HL-60 (cell line): ENCODE data around the gene RERE.

ENCODE experiments used
- DNase-seq, 2 experiments: peaks; one replicate each; pipeline ENCODE4 v3.0.0-alpha.2; 2010 to 2020; ENCODE audit warnings: low read depth in 1 of 2, low spot score in 1 of 2
- H3K27ac ChIP-seq: fragments of 250-450 bp; sonication (Bioruptor Pico); replicated peaks from 2 replicates; pipeline ENCODE4 v1.5.1; 2020; ENCODE audit warnings: mild to moderate bottlenecking, moderate library complexity
- H3K27me3 ChIP-seq: fragments of 250-450 bp; sonication (Bioruptor Pico); 2 replicates; pipeline ENCODE4 v1.5.1; 2021; ENCODE audit warnings: mild to moderate bottlenecking, moderate library complexity; ENCODE audit not compliant: insufficient read depth, poor library complexity, severe bottlenecking
- H3K4me3 ChIP-seq: replicated peaks from 2 replicates; pipeline ENCODE4 v1.5.1; 2011; ENCODE audit warnings: mild to moderate bottlenecking, control low read depth, low read length; ENCODE audit not compliant: insufficient read depth
- GABPA ChIP-seq: IDR thresholded peaks from 2 replicates; pipeline ENCODE4 v1.6.1; 2012; ENCODE audit warnings: low read depth
- POLR2AphosphoS5 ChIP-seq: IDR thresholded peaks from 2 replicates; pipeline ENCODE4 v1.6.1; 2012; ENCODE audit warnings: low read depth
- SPI1 ChIP-seq: IDR thresholded peaks from 2 replicates; pipeline ENCODE4 v1.6.1; 2012; ENCODE audit warnings: low read depth, mild to moderate bottlenecking, borderline replicate concordance
- TF ChIP-seq, protein P1 (sequence below): IDR thresholded peaks from 2 replicates; pipeline ENCODE4 v1.6.1; 2012; ENCODE audit warnings: low read depth; ENCODE audit not compliant: insufficient replicate concordance
- TF ChIP-seq, protein P2 (sequence below): IDR thresholded peaks from one replicate; pipeline ENCODE4 v1.5.1; 2011; ENCODE audit warnings: low read length, control low read depth, inconsistent platforms; ENCODE audit not compliant: insufficient read depth

Gene RERE

DNA sequence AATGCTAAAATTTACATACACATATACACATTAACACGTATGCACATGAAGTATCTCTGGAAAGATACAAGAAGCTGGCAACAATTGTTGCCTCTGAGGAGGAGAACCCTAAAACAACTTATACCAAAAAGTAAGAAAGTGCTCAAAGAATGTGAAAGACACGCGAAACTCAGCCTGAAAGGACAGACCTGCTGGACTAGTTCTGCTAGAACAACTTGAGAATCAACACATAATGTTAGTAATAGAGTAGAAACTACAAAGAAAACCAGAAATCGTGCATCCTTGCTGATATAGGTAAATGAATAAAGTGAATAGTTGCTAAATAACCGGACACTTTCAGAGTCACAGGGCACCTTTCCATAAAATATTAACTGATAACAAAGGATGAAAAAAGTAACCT, 242.5 kb downstream of the RERE start:
- no peak for DNase-seq
- Histone ChIP-seq H3K4me3 (no peak overlapping the region), H3K27ac (no peak overlapping the region), H3K27me3 (no peaks in the 10 kb centered on the region)
- TF ChIP-seq, protein P1, sequence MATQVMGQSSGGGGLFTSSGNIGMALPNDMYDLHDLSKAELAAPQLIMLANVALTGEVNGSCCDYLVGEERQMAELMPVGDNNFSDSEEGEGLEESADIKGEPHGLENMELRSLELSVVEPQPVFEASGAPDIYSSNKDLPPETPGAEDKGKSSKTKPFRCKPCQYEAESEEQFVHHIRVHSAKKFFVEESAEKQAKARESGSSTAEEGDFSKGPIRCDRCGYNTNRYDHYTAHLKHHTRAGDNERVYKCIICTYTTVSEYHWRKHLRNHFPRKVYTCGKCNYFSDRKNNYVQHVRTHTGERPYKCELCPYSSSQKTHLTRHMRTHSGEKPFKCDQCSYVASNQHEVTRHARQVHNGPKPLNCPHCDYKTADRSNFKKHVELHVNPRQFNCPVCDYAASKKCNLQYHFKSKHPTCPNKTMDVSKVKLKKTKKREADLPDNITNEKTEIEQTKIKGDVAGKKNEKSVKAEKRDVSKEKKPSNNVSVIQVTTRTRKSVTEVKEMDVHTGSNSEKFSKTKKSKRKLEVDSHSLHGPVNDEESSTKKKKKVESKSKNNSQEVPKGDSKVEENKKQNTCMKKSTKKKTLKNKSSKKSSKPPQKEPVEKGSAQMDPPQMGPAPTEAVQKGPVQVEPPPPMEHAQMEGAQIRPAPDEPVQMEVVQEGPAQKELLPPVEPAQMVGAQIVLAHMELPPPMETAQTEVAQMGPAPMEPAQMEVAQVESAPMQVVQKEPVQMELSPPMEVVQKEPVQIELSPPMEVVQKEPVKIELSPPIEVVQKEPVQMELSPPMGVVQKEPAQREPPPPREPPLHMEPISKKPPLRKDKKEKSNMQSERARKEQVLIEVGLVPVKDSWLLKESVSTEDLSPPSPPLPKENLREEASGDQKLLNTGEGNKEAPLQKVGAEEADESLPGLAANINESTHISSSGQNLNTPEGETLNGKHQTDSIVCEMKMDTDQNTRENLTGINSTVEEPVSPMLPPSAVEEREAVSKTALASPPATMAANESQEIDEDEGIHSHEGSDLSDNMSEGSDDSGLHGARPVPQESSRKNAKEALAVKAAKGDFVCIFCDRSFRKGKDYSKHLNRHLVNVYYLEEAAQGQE = no peak
- TF ChIP-seq SPI1 (no peak), POLR2AphosphoS5 (no peak), GABPA (no peak)
- TF ChIP-seq, protein P2, sequence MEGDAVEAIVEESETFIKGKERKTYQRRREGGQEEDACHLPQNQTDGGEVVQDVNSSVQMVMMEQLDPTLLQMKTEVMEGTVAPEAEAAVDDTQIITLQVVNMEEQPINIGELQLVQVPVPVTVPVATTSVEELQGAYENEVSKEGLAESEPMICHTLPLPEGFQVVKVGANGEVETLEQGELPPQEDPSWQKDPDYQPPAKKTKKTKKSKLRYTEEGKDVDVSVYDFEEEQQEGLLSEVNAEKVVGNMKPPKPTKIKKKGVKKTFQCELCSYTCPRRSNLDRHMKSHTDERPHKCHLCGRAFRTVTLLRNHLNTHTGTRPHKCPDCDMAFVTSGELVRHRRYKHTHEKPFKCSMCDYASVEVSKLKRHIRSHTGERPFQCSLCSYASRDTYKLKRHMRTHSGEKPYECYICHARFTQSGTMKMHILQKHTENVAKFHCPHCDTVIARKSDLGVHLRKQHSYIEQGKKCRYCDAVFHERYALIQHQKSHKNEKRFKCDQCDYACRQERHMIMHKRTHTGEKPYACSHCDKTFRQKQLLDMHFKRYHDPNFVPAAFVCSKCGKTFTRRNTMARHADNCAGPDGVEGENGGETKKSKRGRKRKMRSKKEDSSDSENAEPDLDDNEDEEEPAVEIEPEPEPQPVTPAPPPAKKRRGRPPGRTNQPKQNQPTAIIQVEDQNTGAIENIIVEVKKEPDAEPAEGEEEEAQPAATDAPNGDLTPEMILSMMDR = no peak

DNA sequence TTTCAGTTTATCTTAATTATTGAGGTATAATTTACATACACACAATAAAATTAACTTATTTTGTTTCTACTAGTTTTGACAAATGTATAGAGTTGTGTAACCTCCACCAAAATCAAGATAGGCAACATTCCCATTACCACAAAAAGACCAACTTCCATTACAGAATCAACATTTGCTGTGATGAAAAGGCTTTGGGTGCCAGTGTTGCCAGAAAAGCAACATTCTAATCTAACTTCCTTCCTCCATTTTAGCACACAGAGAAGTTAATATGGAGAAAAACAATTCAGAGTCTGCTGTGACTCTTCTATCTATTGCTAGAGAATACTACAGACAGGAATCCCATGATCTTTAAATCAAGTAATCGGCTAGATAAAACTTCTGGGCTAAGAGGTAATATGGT, 245.3 kb downstream of the RERE start:
- TF ChIP-seq GABPA (no peak), POLR2AphosphoS5 (no peak), SPI1 (no peak)
- TF ChIP-seq, protein P2 = no peak
- TF ChIP-seq, protein P1 = no peak
- Histone ChIP-seq H3K27me3 (no peaks in the 10 kb centered on the region), H3K27ac (no peak overlapping the region), H3K4me3 (no peak overlapping the region)
- no peak for DNase-seq

DNA sequence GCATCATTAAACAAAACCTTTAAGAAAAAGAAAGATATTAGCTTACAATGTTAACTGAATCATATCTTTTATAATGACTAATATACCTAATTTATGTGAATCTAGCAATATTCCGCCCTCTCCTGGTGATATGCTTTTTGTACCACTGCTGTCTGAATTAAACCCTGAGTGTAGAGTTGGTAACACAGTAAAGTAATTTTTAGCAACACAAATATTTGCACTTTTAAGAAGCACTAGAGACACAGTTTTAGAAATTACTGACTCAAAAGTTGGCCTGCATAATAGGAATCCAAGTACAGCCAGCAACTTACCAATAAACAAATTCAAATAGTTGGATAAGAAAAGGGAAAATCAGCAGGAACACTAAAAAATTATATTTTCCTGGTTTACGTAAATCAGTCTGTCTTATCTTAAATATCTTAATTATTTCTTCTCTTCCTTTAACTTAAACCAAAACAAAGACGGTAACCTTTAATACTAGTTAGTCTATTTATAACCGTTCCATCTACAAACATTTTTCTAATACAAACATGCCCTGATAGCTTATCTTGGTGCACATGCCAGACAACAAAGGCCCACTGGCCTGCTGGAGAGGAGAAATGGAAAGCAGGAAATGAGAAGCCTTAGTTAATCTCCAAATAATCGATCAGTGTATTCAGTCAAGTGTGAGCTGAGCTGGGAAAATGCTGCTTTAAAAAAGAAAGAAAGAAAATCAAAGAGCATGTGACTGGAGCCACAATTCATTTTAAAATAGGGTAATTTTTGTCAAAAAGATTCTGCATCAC, 246.0 kb downstream of the RERE start:
- Histone ChIP-seq H3K27me3 (no peaks in the 10 kb centered on the region), H3K4me3 (no peak overlapping the region), H3K27ac (no peak overlapping the region)
- TF ChIP-seq POLR2AphosphoS5 (no peak), GABPA (no peak), SPI1 (no peak)
- TF ChIP-seq, protein P2 = no peak
- TF ChIP-seq, protein P1 = no peak
- DNase-seq = no peak
